Activated CD8-positive, alpha-beta T cell treated with anti-CD3 and anti-CD28 coated beads for 36 hours (primary cell): ENCODE results near the gene NXF3. TPM values are rescaled to one million over a fixed set of nuclear protein-coding genes. Genes with fewer than 3 reads are reported as not detected.
"Not testable (repeated sequence)": the region's sequence is repeated elsewhere in the genome, so short reads cannot be mapped to it uniquely, and the experiment has no call there.

ENCODE experiments used
- ATAC-seq: fragments of 200-7000 bp; cut with Tn5 transposase; one replicate; pipeline ENCODE4 v1.10.0; 2021; ENCODE audit warnings: mild to moderate bottlenecking, moderate library complexity
- CTCF ChIA-PET: fragments of 350-600 bp; sonication (Branson Sonifier 250); formaldehyde crosslinking; loops from one replicate; lab custom pipeline; 2021; ENCODE audit warnings: antibody characterized with exemption; lab: Charles Lee
- POLR2A ChIA-PET: fragments of 350-600 bp; sonication (Branson Sonifier 250); formaldehyde crosslinking; loops from one replicate; lab custom pipeline; 2021; ENCODE audit warnings: antibody characterized with exemption; lab: Charles Lee
- DNase-seq: peaks from one replicate; pipeline ENCODE4 v3.0.0-alpha.2; 2020
- H3K27ac Mint-ChIP-seq: one replicate; pipeline ENCODE4 v1.8.0; 2021; ENCODE audit warnings: mild to moderate bottlenecking, mixed read lengths
- H3K27me3 Mint-ChIP-seq: one replicate; pipeline ENCODE4 v1.8.0; 2021; ENCODE audit warnings: mixed read lengths
- H3K36me3 Mint-ChIP-seq: one replicate; pipeline ENCODE4 v1.8.0; 2021; ENCODE audit warnings: low read depth, mixed read lengths
- H3K4me1 Mint-ChIP-seq: one replicate; pipeline ENCODE4 v1.8.0; 2021; ENCODE audit warnings: low read depth, mixed read lengths
- H3K4me3 Mint-ChIP-seq: one replicate; pipeline ENCODE4 v1.8.0; 2021; ENCODE audit warnings: mild to moderate bottlenecking, moderate library complexity, mixed read lengths
- H3K9me3 Mint-ChIP-seq: one replicate; pipeline ENCODE4 v1.8.0; 2021; ENCODE audit warnings: mixed read lengths
- intact Hi-C: fragments of 100-400 bp; cut with micrococcal nuclease; formaldehyde crosslinking; loops from one replicate; pipeline ENCODE4 v1.10.0; 2022
- total RNA-seq, 2 experiments: library from RNA; stranded (reverse); gene quantifications; one replicate each; pipeline ENCODE4 v1.2.3, GENCODE V29; 2021
- TF ChIP-seq, protein P1 (sequence below): fragments of 200-600 bp; IDR thresholded peaks from one replicate; pipeline ENCODE4 v1.8.0; 2022; ENCODE audit warnings: antibody characterized with exemption, mild to moderate bottlenecking

NXF3 gene
- total RNA-seq, 2 experiments from 2014 or later: not detected

DNA sequence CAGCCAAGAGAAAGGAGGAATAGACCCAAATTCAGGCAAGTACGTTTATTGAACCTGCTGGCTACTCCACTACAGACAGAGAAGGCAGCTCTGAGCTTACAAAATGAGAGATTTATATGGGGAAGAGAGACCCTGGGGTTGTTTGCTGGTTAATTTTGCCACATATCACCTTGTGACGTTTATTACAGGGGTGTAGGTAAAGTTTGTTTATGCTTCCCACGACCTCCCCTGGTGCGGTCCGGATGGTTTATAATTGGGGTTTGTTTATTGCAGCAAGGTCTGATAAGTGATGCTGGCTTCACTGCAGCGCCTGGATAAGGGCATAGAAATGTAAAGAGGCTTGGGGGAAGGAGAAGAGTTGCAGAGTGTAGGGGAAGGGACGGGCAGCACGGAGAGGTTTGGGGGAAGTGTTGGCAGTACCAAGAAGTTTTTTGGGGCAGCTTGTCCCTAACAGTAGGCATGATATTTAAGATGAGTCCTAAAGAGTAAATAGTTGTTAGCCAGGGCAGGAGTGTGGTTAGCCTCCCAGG, 41.6 kb downstream of the NXF3 start:
- ChIA-PET POLR2A (no interaction called here), CTCF (no interaction called here)
- ATAC-seq (no peak), DNase-seq (no peak)
- Mint-ChIP-seq H3K27ac (no peak overlapping the region), H3K27me3 (peaks cover 8% of the 10 kb centered on the region), H3K36me3 (no peaks in the 10 kb centered on the region), H3K4me1 (no peaks in the 10 kb centered on the region), H3K9me3 (no peaks in the 10 kb centered on the region), H3K4me3 (no peak overlapping the region)
- TF ChIP-seq, protein P1, sequence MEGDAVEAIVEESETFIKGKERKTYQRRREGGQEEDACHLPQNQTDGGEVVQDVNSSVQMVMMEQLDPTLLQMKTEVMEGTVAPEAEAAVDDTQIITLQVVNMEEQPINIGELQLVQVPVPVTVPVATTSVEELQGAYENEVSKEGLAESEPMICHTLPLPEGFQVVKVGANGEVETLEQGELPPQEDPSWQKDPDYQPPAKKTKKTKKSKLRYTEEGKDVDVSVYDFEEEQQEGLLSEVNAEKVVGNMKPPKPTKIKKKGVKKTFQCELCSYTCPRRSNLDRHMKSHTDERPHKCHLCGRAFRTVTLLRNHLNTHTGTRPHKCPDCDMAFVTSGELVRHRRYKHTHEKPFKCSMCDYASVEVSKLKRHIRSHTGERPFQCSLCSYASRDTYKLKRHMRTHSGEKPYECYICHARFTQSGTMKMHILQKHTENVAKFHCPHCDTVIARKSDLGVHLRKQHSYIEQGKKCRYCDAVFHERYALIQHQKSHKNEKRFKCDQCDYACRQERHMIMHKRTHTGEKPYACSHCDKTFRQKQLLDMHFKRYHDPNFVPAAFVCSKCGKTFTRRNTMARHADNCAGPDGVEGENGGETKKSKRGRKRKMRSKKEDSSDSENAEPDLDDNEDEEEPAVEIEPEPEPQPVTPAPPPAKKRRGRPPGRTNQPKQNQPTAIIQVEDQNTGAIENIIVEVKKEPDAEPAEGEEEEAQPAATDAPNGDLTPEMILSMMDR: no peak
- intact Hi-C loops: no loop called here

DNA sequence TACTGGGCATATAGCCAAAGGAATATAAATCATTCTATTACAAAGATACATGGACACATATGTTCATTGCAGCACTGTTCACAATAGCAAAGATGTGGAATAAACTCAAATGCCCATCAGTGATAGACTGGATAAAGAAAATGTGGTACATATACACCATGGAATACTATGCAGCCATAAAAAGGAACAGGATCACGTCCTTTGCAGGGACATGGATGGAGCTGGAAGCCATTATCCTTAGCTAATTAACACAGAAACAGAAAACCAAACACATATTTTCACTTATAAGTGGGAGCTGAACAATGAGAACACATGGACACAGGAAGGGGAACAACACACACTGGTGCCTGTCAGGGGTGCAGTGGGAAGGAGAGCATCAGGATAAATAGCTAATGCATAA, 59.6 kb downstream of the NXF3 start:
- H3K4me3 Mint-ChIP-seq, POLR2A ChIA-PET, intact Hi-C loops, CTCF ChIA-PET, DNase-seq, H3K27me3 Mint-ChIP-seq, H3K27ac Mint-ChIP-seq, ATAC-seq, H3K4me1 Mint-ChIP-seq, H3K36me3 Mint-ChIP-seq, H3K9me3 Mint-ChIP-seq: not testable (repeated sequence)

Other genes starting within 250 kb of the NXF3 start
- not detected for gene RAB40AL, start 155.9 kb downstream of the NXF3 start, total RNA-seq
- gene BEX1, start 29.0 kb downstream of the NXF3 start, total RNA-seq: under 1 TPM; 0.38 to 0.56 TPM
- gene BEX4, start 122.0 kb upstream of the NXF3 start, total RNA-seq: 10 to 100 TPM in 1 of 2 experiments, 1 to 10 TPM in 1; 9.7 to 13.1 TPM
- gene TCEAL8, start 162.0 kb upstream of the NXF3 start, total RNA-seq: 10 to 100 TPM; 30.8 to 31.0 TPM
- not detected for gene TCEAL5, start 183.6 kb upstream of the NXF3 start, total RNA-seq
- 10 to 100 TPM; 13.6 to 14.6 TPM for gene BEX2, start 217.8 kb upstream of the NXF3 start, total RNA-seq
- gene TCEAL7, start 237.1 kb upstream of the NXF3 start, total RNA-seq: not detected